Stomach (tissue), 4 donors: ENCODE data around the gene ERCC4.

Experiments
- CTCF ChIP-seq, 7 experiments: fragments of 450-650 bp in 4 of 7; fragments of 200-600 bp in 3 of 7; sonication (generic) in 3 of 7; IDR thresholded peaks; one replicate each; pipeline ENCODE4 v1.5.1; 2016 to 2019; ENCODE audit warnings: antibody characterized with exemption in 7 of 7, control low read depth in 2 of 7, mild to moderate bottlenecking in 1 of 7
- EP300 ChIP-seq: sonication (generic); formaldehyde crosslinking; IDR thresholded peaks from one replicate; pipeline ENCODE4 v1.6.1; 2017; ENCODE audit warnings: antibody characterized with exemption
- POLR2A ChIP-seq, 4 donors: fragments of 450-650 bp; IDR thresholded peaks; one replicate each; pipeline ENCODE4 v1.6.1; 2016; ENCODE audit warnings: antibody characterized with exemption in 4 of 4, control low read depth in 2 of 4, mild to moderate bottlenecking in 1 of 4, moderate library complexity in 1 of 4
- POLR2AphosphoS5 ChIP-seq, 3 donors: sonication (generic); formaldehyde crosslinking; IDR thresholded peaks; one replicate each; pipeline ENCODE4 v1.6.1; 2016; ENCODE audit warnings: antibody characterized with exemption in 3 of 3

GRCh38 chr16:13984794-13985193 lies 64.8 kb downstream of the ERCC4 start:
- no peak for TF ChIP-seq CTCF (IDR thresholded peaks at IDR 0.05)
- TF ChIP-seq POLR2AphosphoS5 (IDR thresholded peaks at IDR 0.05), result no peak
- TF ChIP-seq EP300, result no peak
- no peak for TF ChIP-seq POLR2A (IDR thresholded peaks at IDR 0.05)
